Measurements from ENCODE around the gene TSHZ3. TPM values are rescaled to one million over a fixed set of nuclear protein-coding genes. Genes with fewer than 3 reads are reported as not detected.

TSHZ3 gene
- total RNA-seq, 1 donor from 2014 or later = 3.1 TPM

- ATAC-seq (ENCODE audit: poor library complexity) = no peak
- intact Hi-C loops (cut with DNase I) = no loop called here
- no peak for DNase-seq
These were observed 30.3 kb downstream of the TSHZ3 start for GRCh38 chr19:31318790-31319425.

GRCh38 chr19:31317570-31317969 is 31.7 kb downstream of the TSHZ3 start:
- DNase-seq (no peak), ATAC-seq (ENCODE audit: poor library complexity) (no peak)
- intact Hi-C loops (cut with DNase I) = no loop called here

- intact Hi-C loops (cut with DNase I) = no loop called here
- DNase-seq (no peak), ATAC-seq (ENCODE audit: poor library complexity) (peak; percentile 25)
These were observed 32.1 kb downstream of the TSHZ3 start for GRCh38 chr19:31317093-31317492.

- intact Hi-C loops (cut with DNase I) = no loop called here
- ATAC-seq (ENCODE audit: poor library complexity) = peak; percentile 87
These were observed 32.9 kb downstream of the TSHZ3 start for GRCh38 chr19:31316201-31316951.

GRCh38 chr19:31315652-31316051 is 33.6 kb downstream of the TSHZ3 start:
- ATAC-seq (ENCODE audit: poor library complexity) (no peak), DNase-seq (no peak)
- intact Hi-C loops (cut with DNase I) = no loop called here

More at GRCh38 chr19:31316201-31316951, 32.9 kb downstream of the TSHZ3 start:
- peak; percentile 61 for DNase-seq

- ATAC-seq (ENCODE audit: poor library complexity) (no peak), DNase-seq (no peak)
- intact Hi-C loops (cut with DNase I) = no loop called here
These were observed 34.2 kb downstream of the TSHZ3 start for GRCh38 chr19:31314849-31315629.

GRCh38 chr19:31314156-31314555 is 35.1 kb downstream of the TSHZ3 start:
- intact Hi-C loops (cut with DNase I) = no loop called here
- no peak for ATAC-seq (ENCODE audit: poor library complexity)
- no peak for DNase-seq

GRCh38 chr19:31313291-31314030 is 35.8 kb downstream of the TSHZ3 start:
- intact Hi-C loops (cut with DNase I) = no loop called here
- ATAC-seq (ENCODE audit: poor library complexity) = no peak
- no peak for DNase-seq

- intact Hi-C loops (cut with DNase I) = no loop called here
- ATAC-seq (ENCODE audit: poor library complexity) (no peak), DNase-seq (no peak)
These were observed 36.5 kb downstream of the TSHZ3 start for GRCh38 chr19:31312677-31313244.

- ATAC-seq (ENCODE audit: poor library complexity) = no peak
- intact Hi-C loops (cut with DNase I) = no loop called here
- no peak for DNase-seq
These were observed 37.1 kb downstream of the TSHZ3 start for GRCh38 chr19:31312009-31312676.

GRCh38 chr19:31310432-31311133 is 38.7 kb downstream of the TSHZ3 start:
- intact Hi-C loops (cut with DNase I) = no loop called here
- ATAC-seq (ENCODE audit: poor library complexity) (no peak), DNase-seq (no peak)

GRCh38 chr19:31308781-31309180 is 40.5 kb downstream of the TSHZ3 start:
- intact Hi-C loops (cut with DNase I) = no loop called here
- DNase-seq = no peak
- ATAC-seq (ENCODE audit: poor library complexity) = no peak

- intact Hi-C loops (cut with DNase I) = no loop called here
- DNase-seq (no peak), ATAC-seq (ENCODE audit: poor library complexity) (no peak)
These were observed 42.1 kb downstream of the TSHZ3 start for GRCh38 chr19:31307071-31307669.

GRCh38 chr19:31306006-31306753 is 43.1 kb downstream of the TSHZ3 start:
- intact Hi-C loops (cut with DNase I) = no loop called here
- ATAC-seq (ENCODE audit: poor library complexity) (no peak), DNase-seq (no peak)

GRCh38 chr19:31304831-31305312 is 44.4 kb downstream of the TSHZ3 start:
- intact Hi-C loops (cut with DNase I) = no loop called here
- DNase-seq = no peak
- no peak for ATAC-seq (ENCODE audit: poor library complexity)

- ATAC-seq (ENCODE audit: poor library complexity) = no peak
- intact Hi-C loops (cut with DNase I) = no loop called here
- DNase-seq = no peak
These were observed 45.9 kb downstream of the TSHZ3 start for GRCh38 chr19:31303262-31303815.

Measured in Right ventricle myocardium superior (tissue), 1 donor.